GM12878 (cell line): ENCODE results near the gene PHLPP1.

Experiments
- BRCA1 ChIP-seq: IDR thresholded peaks from 2 replicates; pipeline ENCODE4 v1.6.1; 2011; ENCODE audit warnings: low read depth, low read length, improper control_type of control experiment
- CHD2 ChIP-seq: IDR thresholded peaks from 2 replicates; pipeline ENCODE4 v1.6.1; 2011; ENCODE audit warnings: low read depth, low read length, improper control_type of control experiment, borderline replicate concordance
- CHD4 ChIP-seq: fragments of 200-600 bp; sonication (generic); IDR thresholded peaks from 2 replicates; pipeline ENCODE4 v1.6.1; 2016; ENCODE audit warnings: mild to moderate bottlenecking
- EGR1 ChIP-seq, 2 experiments: IDR thresholded peaks; 1 replicate in 1 of 2; 2 replicates in 1 of 2; pipeline ENCODE4 v1.6.1; 2011 to 2012; ENCODE audit warnings: low read depth in 2 of 2, low read length in 2 of 2, borderline replicate concordance in 1 of 2, mild to moderate bottlenecking in 1 of 2, moderate library complexity in 1 of 2
- EP300 ChIP-seq, 2 experiments: fragments of 150-350 bp in 1 of 2; IDR thresholded peaks; 2 replicates each; pipeline ENCODE4 v1.6.1; 2011 to 2012; ENCODE audit warnings: low read depth in 2 of 2, low read length in 2 of 2, borderline replicate concordance in 1 of 2, improper control_type of control experiment in 1 of 2, inconsistent platforms in 1 of 2; ENCODE audit not compliant: control insufficient read depth in 1 of 2
- JUND ChIP-seq: IDR thresholded peaks from 2 replicates; pipeline ENCODE4 v1.6.1; 2012; ENCODE audit warnings: low read depth, mild to moderate bottlenecking, low read length, improper control_type of control experiment, moderate library complexity
- NR2F1 ChIP-seq: fragments of 450-650 bp; conservative IDR thresholded peaks from 2 replicates; pipeline ENCODE4 v1.6.1; 2017; ENCODE audit warnings: mild to moderate bottlenecking
- TF ChIP-seq, protein P1 (sequence below): IDR thresholded peaks from 2 replicates; pipeline ENCODE4 v1.6.1; 2012; ENCODE audit warnings: mild to moderate bottlenecking, low read depth, low read length
- TF ChIP-seq, protein P2 (sequence below), 3 experiments: IDR thresholded peaks in 2 of 3; conservative IDR thresholded peaks in 1 of 3; 2 replicates each; pipeline ENCODE4 v1.5.1; 2011; ENCODE audit warnings: low read depth in 3 of 3, low read length in 3 of 3, mild to moderate bottlenecking in 3 of 3, control low read depth in 2 of 3, moderate library complexity in 2 of 3, inconsistent platforms in 1 of 3, mixed read lengths in 1 of 3; ENCODE audit not compliant: control insufficient read depth in 2 of 3, insufficient read depth in 1 of 3; ENCODE audit errors: extremely low read depth in 1 of 3

DNA sequence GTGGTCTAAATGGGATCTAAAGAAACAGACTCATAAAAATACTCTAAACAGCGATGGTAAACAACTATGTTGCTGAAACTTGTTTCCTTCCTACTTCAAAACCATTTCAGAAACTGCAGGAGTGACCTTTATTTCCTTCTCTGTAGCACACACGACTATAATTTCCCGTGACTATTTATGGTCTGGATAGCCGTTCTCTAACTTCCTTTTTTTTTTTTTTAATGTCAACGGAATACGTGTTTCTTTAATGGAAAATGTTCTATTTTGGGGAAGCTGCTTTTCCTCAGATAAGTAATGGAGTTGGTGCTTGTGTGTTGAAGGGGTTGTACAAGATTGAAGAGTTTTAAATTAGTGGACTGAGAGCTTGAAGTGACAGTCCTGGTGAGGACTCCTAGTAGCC, 224.1 kb downstream of the PHLPP1 start:
- no peak for TF ChIP-seq JUND
- no peak for TF ChIP-seq BRCA1
- TF ChIP-seq, protein P1, sequence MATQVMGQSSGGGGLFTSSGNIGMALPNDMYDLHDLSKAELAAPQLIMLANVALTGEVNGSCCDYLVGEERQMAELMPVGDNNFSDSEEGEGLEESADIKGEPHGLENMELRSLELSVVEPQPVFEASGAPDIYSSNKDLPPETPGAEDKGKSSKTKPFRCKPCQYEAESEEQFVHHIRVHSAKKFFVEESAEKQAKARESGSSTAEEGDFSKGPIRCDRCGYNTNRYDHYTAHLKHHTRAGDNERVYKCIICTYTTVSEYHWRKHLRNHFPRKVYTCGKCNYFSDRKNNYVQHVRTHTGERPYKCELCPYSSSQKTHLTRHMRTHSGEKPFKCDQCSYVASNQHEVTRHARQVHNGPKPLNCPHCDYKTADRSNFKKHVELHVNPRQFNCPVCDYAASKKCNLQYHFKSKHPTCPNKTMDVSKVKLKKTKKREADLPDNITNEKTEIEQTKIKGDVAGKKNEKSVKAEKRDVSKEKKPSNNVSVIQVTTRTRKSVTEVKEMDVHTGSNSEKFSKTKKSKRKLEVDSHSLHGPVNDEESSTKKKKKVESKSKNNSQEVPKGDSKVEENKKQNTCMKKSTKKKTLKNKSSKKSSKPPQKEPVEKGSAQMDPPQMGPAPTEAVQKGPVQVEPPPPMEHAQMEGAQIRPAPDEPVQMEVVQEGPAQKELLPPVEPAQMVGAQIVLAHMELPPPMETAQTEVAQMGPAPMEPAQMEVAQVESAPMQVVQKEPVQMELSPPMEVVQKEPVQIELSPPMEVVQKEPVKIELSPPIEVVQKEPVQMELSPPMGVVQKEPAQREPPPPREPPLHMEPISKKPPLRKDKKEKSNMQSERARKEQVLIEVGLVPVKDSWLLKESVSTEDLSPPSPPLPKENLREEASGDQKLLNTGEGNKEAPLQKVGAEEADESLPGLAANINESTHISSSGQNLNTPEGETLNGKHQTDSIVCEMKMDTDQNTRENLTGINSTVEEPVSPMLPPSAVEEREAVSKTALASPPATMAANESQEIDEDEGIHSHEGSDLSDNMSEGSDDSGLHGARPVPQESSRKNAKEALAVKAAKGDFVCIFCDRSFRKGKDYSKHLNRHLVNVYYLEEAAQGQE: no peak
- TF ChIP-seq CHD4: no peak
- no peak for TF ChIP-seq NR2F1
- TF ChIP-seq, protein P2, sequence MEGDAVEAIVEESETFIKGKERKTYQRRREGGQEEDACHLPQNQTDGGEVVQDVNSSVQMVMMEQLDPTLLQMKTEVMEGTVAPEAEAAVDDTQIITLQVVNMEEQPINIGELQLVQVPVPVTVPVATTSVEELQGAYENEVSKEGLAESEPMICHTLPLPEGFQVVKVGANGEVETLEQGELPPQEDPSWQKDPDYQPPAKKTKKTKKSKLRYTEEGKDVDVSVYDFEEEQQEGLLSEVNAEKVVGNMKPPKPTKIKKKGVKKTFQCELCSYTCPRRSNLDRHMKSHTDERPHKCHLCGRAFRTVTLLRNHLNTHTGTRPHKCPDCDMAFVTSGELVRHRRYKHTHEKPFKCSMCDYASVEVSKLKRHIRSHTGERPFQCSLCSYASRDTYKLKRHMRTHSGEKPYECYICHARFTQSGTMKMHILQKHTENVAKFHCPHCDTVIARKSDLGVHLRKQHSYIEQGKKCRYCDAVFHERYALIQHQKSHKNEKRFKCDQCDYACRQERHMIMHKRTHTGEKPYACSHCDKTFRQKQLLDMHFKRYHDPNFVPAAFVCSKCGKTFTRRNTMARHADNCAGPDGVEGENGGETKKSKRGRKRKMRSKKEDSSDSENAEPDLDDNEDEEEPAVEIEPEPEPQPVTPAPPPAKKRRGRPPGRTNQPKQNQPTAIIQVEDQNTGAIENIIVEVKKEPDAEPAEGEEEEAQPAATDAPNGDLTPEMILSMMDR (IDR thresholded peaks at IDR 0.05 in 2 of 3, conservative IDR thresholded peaks at IDR 0.05 in 1 of 3; ENCODE audit: control insufficient read depth in 2 of 3, extremely low read depth in 1 of 3, insufficient read depth in 1 of 3, low read depth in 3 of 3, low read length in 3 of 3): no peak
- TF ChIP-seq EP300 (IDR thresholded peaks at IDR 0.05; ENCODE audit: borderline replicate concordance in 1 of 2, control insufficient read depth in 1 of 2, low read depth in 2 of 2, low read length in 2 of 2): no peak
- no peak for TF ChIP-seq EGR1 (IDR thresholded peaks at IDR 0.05; ENCODE audit: borderline replicate concordance in 1 of 2, low read depth in 2 of 2, low read length in 2 of 2)
- no peak for TF ChIP-seq CHD2
